AG08395 (cell line): ENCODE results near the gene TNP1.

Source experiments
- DNase-seq: peaks from one replicate; pipeline ENCODE4 v3.0.0; 2012; ENCODE audit warnings: mixed read lengths, low spot score

TNP1 gene

GRCh38 chr2:216859944-216860343 lies at the start of gene TNP1:
TSS of gene TNP1 (minus strand) at chr2:216860064. CDS start at chr2:216860034, 30 bp downstream.
- no peak for DNase-seq

DNA sequence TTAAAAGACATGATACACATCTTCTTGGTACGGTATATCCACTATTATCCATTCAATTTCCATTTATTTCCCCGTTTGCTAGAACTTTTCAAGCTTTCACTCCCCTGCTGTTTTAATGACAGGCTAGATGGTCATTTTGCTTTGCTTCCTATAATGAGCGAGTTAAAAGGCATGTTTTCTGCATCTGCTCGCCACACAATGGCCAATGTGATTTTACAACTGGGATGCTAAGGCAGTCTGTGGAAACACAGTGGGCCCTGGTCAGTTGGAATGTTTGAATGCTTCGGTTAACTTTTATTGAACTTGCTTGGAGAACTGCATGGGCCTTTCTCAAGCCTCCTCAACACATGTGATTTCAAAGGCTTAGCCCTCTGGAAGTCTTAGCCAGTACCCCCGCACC lies 48.4 kb upstream of the TNP1 start:
- no peak for DNase-seq

DNA sequence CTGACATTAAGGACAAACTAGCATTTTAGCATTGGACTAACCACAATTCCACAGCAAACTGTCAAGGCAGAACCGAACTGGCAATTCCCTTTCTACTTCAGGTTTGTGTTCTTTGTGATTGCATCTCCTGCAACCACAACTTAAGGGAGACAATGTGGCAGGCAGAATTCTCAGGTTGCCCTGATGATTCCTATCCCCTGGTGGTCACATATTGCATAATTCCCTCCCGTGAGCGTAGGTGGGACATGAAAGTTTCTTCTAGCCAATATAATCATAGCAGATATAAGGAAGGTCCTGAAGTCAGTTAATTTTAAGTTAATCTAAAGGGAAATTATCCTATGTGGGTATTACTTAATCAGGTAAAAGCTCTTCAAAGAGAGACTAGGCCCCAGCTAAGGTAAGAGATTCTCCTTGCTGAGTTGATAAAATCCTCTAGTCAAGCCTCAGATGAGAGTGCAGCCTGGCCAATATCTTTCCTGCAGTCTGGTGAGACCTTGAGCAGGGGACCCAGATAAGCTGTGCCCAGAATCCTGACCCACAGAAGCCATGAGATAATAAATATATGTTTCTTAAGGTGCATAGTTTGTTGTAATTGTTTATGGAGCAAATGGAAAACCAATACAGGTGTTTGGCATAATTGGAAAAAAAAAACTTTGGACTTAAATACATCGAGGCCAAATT lies 45.9 kb upstream of the TNP1 start:
- no peak for DNase-seq

- no peak for DNase-seq
These were observed 45.1 kb upstream of the TNP1 start for GRCh38 chr2:216904974-216905373.

- DNase-seq = no peak
These were observed 44.7 kb upstream of the TNP1 start for GRCh38 chr2:216904554-216904953.

- DNase-seq = no peak
These were observed 43.6 kb upstream of the TNP1 start for GRCh38 chr2:216903470-216903869.

DNA sequence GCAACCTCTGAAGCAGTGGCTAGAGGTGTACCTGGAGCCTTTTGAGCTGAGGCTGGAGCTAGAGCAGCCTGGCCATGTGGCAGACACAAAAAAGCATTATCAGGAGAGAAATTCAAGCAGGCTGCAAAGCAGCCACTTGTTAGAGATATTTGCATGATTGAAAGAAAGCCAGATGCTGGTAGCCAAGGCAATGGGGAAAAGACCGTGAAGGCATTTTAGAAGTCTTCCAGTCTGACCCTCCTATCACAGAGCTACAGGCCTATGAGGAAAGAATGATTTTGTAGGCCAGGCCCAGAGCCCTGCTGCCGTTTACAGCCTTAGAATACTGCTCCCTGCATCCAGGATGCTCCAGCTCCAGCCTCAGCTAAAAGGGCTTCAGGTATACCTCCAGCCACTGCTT lies 41.4 kb upstream of the TNP1 start:
- DNase-seq = no peak

DNA sequence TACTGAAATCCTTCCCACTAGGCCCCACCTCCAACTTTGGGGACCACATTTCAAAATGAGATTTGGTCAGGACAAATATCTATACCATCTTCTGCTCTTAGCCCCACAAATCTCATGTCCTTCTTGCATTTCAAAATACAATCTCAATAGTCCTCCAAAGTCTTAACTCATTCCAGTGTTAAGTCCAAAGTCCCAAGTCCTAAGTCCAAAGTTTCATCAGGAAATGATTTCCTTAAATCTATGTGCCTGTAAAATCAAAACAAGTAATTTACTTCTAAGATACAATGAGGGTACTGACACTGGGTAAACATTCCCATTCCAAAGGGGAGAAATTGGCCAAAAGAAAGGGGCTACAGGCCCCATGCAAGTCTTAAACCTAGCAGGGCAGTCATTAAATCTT lies 40.5 kb upstream of the TNP1 start:
- DNase-seq = no peak

GRCh38 chr2:216897561-216898203 lies 37.8 kb upstream of the TNP1 start:
- no peak for DNase-seq

DNA sequence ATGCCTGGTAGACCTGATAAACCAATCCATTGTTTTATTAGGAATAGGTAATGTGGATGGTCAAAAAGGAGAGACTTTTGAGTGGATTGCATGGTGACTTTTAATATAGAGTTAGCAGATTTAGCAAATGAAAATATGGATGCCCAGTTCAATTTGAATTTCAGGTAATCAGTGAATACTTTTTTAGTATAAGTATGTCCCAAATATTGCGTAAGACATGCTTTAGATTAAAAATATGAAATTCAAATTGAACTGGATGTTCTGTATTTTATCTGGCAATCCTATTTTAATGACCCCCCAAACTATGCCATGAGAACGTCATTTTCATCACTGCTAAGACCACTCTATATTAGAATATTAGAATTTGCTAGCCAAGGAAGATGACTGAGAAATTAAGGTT lies 30.3 kb upstream of the TNP1 start:
- no peak for DNase-seq

DNA sequence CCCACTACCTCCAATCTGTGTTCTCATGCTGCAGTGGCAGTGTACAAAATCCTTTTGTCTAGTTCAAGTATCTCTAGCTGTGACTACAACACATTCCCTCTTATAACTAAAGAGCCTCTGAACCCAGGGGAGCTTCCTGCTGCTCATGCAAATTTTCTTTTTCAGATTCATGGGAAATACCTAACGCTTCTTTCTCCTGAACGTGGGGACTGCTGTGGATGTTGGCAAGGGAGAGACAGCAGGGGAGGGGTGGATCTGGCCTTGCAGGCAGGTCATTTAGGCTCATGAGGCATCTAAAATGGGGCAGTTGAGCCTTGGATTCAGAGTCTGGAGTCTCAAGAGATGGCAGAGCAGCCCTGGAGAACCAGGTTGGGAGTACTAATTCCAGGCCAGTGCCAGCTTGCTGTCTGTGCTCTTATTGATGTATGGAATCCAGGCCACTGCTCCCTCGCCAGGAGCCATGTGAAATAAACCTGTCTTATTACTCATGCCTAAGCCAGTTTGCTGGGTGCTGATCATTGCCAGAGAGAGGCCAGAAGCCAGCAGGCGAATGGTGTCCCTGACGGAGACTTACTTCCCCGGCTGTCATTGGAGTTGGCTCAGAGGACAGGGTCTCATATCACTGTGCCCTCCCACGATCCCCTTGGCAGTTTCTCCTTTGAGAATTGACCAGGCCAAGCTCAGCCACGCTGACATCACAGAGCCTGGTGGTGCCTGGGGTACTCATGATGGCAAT lies 29.2 kb upstream of the TNP1 start:
- DNase-seq = no peak

DNA sequence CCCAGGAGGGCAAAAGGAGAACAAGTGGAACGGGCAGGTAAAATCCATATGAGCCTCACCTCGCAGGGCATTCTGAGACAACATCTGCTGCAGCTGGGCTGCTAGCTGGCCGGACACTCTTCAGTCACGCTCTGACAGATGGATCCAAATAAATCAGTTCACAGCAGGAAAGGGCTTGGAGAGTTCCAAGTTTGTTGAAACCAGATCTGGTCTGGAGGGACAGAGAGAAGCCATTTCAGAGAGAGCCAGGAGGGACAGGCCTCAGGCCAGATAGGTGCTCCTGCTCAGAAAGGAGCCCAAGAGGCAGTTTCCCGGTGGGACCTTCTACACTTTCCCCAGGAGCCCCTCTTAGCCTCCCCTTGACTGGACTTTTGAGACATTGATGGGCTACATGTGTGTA lies 28.2 kb upstream of the TNP1 start:
- DNase-seq = no peak

DNA sequence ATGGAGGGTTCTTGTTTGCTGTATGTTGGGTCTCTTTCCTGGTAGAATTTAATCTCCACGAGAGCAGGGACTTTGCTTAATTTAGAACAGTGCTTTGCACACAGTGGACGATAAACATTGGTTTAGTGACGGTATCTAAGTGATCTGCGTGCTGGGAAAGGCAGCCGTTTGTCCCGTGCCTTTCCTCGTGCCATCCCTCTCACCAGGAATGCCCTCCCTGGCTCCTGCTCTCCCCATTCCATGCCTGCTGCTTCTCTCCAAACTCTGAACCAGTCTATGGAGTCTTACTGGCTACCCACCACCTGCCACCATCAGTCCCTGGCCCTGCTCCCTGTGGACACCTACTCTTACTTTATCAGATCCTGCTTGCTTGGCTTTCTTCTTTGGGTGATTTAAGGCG lies 27.3 kb upstream of the TNP1 start:
- no peak for DNase-seq

GRCh38 chr2:216885117-216885553 lies 25.3 kb upstream of the TNP1 start:
- no peak for DNase-seq

DNA sequence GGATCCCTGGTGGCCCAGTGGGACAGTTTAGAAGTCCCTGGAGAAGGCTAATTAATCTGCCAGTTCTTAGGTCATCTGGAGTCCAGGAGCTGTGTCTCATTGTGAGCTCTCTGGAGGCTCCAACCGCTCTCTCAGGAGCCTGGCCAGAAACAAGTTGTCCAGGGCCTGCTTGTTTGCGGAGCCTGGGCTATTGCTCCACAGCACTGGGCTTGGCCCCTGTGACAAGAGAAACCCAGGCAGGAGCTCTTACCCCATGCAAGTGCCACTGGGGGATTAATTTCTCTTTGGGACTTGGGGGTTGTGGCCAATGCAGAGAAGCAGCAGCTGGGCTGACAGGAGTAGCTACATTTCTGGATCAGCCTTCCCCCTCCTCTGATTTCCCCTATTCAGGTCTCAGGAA lies 24.5 kb upstream of the TNP1 start:
- no peak for DNase-seq

- DNase-seq = no peak
These were observed 23.0 kb upstream of the TNP1 start for GRCh38 chr2:216882876-216883275.

GRCh38 chr2:216881411-216881810 lies 21.5 kb upstream of the TNP1 start:
- DNase-seq = no peak

DNA sequence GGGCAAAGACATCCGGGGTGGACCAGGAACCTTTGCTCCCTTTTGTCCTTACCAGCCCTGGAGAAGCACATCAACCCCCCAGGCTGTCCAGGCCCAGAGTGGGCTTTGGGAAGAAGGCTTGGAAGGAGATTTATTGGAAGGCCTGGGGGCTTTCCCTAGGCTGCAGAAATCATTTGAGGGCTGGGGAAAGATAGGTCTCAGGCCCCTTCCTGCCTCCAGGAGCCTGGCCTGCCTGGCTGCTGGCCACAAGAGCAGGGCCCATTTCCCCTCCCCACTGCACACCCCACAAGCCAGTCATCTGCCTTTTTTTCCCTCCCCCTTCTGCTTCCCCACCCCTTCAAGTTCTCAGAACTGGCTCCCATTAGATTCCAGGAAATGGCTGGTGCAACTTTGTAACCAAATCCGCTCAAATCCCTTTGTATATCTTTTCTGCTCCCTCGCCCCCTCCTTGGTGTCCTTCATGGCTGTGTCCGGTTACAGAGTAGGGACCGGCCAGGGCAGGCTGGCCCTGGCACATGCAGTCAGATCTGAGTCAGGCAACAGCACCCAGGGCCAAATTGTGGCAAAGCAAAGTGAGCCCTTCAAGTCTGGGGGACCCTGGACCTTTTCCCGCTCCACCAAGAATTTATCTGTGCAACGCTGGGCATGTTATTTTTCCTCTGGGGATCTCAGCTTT lies 20.8 kb upstream of the TNP1 start:
- no peak for DNase-seq

- DNase-seq = no peak
These were observed 20.1 kb upstream of the TNP1 start for GRCh38 chr2:216879727-216880508.

DNA sequence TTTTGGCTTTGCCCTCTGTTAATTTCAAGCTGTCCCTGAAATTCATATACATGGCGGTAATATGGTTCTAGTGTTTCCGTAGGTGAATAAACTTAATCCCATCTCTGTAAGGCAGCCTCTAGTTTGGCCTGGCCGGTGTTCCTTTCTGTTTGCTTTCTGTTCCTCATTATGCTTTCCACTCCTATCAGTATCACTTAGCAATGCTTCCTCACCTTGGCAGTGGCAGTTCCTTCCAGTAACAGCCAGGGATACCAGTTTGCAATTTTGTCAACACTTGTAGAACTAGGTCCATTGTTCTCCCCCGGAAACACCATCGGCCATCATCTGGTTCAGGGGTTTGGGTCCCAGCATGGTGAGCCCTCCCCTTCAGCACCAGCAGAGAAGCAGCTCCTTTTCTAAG lies 18.2 kb upstream of the TNP1 start:
- DNase-seq = no peak

GRCh38 chr2:216877085-216877484 lies 17.2 kb upstream of the TNP1 start:
- DNase-seq = no peak

- DNase-seq = no peak
These were observed 16.0 kb upstream of the TNP1 start for GRCh38 chr2:216875862-216876261.
